ENCODE measurements around the gene HIPK2. TPM values are rescaled to one million over a fixed set of nuclear protein-coding genes. Genes with fewer than 3 reads are reported as not detected.

HIPK2 gene
- total and polyA plus RNA-seq, 2 experiments from 2014 or later: 7.3 to 16.9 TPM

DNA sequence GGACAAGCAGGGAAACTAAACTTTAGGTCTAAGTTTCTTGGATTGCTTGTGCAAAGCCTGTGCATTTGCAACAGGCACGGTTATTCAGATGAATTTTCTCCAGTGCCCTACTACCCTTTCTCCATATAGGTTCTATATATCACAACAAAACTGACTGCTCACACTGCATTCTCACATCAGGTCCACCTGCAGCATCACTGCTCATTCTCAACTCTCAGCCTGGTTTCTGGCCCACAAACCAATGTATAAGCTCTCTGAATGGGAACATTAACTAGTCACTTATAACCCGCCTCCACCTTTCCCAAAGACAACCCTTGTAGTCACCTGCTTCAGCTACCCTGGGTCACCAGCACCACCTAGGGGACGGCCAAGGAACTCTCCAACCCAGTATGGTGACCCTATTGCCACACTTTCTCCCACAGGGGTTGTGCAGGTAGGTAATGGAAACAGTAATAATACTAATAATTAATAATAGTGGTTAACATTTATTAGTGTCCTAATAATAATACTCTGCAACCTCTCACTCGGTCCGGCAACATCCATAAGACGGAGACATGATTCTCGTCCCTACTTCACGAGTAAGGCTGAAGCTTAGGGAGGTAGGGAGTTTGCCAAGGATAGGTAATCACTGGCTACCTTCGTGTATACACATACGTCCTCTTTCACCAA, 157.0 kb downstream of the HIPK2 start:
- Histone ChIP-seq H4K20me1 (replicated peaks; ENCODE audit: insufficient read depth) (no peaks in the 10 kb centered on the region), H3F3A (replicated peaks; ENCODE audit: low read depth) (no peaks in the 10 kb centered on the region), H3K27me3 (ENCODE audit: insufficient read depth) (no peaks in the 10 kb centered on the region), H3K4me2 (no peak overlapping the region), H2AFZ (no peak overlapping the region), H3K9me2 (ENCODE audit: insufficient read depth) (no peaks in the 10 kb centered on the region), H3K4me3 (no peak overlapping the region), H3K36me3 (ENCODE audit: insufficient read depth) (no peaks in the 10 kb centered on the region), H3K79me2 (replicated peaks; ENCODE audit: insufficient read depth) (no peaks in the 10 kb centered on the region), H3K4me1 (ENCODE audit: insufficient read depth) (no peaks in the 10 kb centered on the region), H3K27ac (ENCODE audit: low read depth) (no peak overlapping the region)
- peaks cover 5% of the 10 kb centered on the region for H3K36me3 Mint-ChIP-seq (ENCODE audit: low read depth)
- no peaks in the 10 kb centered on the region for H3K9me3 Mint-ChIP-seq
- peaks cover 2% of the 10 kb centered on the region; the same call in 1 of the 3 replicates for H3K4me1 Mint-ChIP-seq
- TF ChIP-seq, protein P1, sequence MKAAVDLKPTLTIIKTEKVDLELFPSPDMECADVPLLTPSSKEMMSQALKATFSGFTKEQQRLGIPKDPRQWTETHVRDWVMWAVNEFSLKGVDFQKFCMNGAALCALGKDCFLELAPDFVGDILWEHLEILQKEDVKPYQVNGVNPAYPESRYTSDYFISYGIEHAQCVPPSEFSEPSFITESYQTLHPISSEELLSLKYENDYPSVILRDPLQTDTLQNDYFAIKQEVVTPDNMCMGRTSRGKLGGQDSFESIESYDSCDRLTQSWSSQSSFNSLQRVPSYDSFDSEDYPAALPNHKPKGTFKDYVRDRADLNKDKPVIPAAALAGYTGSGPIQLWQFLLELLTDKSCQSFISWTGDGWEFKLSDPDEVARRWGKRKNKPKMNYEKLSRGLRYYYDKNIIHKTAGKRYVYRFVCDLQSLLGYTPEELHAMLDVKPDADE (IDR thresholded peaks at IDR 0.05): no peak
- TF ChIP-seq, protein P2, sequence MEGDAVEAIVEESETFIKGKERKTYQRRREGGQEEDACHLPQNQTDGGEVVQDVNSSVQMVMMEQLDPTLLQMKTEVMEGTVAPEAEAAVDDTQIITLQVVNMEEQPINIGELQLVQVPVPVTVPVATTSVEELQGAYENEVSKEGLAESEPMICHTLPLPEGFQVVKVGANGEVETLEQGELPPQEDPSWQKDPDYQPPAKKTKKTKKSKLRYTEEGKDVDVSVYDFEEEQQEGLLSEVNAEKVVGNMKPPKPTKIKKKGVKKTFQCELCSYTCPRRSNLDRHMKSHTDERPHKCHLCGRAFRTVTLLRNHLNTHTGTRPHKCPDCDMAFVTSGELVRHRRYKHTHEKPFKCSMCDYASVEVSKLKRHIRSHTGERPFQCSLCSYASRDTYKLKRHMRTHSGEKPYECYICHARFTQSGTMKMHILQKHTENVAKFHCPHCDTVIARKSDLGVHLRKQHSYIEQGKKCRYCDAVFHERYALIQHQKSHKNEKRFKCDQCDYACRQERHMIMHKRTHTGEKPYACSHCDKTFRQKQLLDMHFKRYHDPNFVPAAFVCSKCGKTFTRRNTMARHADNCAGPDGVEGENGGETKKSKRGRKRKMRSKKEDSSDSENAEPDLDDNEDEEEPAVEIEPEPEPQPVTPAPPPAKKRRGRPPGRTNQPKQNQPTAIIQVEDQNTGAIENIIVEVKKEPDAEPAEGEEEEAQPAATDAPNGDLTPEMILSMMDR (conservative IDR thresholded peaks at IDR 0.05; ENCODE audit: low read depth in 2 of 2): peak; percentile 82 to 93
- no peak for TF ChIP-seq EZH2phosphoT487 (IDR thresholded peaks at IDR 0.05; ENCODE audit: unreplicated experiment)
- no peak for TF ChIP-seq CREB1 (CRISPR knock-in tag; IDR thresholded peaks at IDR 0.05; ENCODE audit: low read depth)
- peak overlapping the region; percentile 61; the same call in 1 of the 2 replicates for H3K27ac Mint-ChIP-seq
- DNase-seq (ENCODE audit: low spot score) (peak; percentile 82), ATAC-seq (peak; percentile 96)
- no peak overlapping the region for H3K4me3 Mint-ChIP-seq
- peaks cover 5% of the 10 kb centered on the region for H3K27me3 Mint-ChIP-seq (ENCODE audit: insufficient read depth, low read depth, poor library complexity)

DNA sequence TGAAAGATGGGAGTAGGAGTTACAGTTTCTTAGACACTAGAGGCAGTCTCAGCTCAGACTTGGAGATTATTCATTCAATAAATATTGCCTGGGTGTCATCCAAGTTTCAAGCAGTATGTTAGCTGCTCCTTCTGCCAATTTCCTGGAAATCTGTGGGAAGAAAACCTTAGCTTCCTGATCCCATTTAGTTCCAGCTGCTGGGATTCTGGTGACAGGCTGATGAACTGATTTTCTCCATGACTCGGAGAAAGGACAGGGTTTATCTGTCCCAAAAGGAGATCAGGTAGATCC, 158.5 kb downstream of the HIPK2 start:
- Histone ChIP-seq H4K20me1 (replicated peaks; ENCODE audit: insufficient read depth) (no peaks in the 10 kb centered on the region), H3F3A (replicated peaks; ENCODE audit: low read depth) (no peaks in the 10 kb centered on the region), H3K4me2 (no peak overlapping the region), H2AFZ (no peak overlapping the region), H3K4me3 (no peak overlapping the region), H3K4me1 (ENCODE audit: insufficient read depth) (no peaks in the 10 kb centered on the region), H3K27ac (ENCODE audit: low read depth) (no peak overlapping the region), H3K9me2 (ENCODE audit: insufficient read depth) (no peaks in the 10 kb centered on the region), H3K79me2 (replicated peaks; ENCODE audit: insufficient read depth) (no peaks in the 10 kb centered on the region), H3K36me3 (ENCODE audit: insufficient read depth) (no peaks in the 10 kb centered on the region), H3K27me3 (ENCODE audit: insufficient read depth) (no peaks in the 10 kb centered on the region)
- DNase-seq (ENCODE audit: low spot score) (no peak), ATAC-seq (no peak)
- no peaks in the 10 kb centered on the region; the same call in 2 of the 3 replicates for H3K9me3 Mint-ChIP-seq
- no peak overlapping the region for H3K4me3 Mint-ChIP-seq
- no peak overlapping the region for H3K27ac Mint-ChIP-seq
- no peaks in the 10 kb centered on the region; the same call in 2 of the 3 replicates for H3K36me3 Mint-ChIP-seq (ENCODE audit: low read depth)
- no peaks in the 10 kb centered on the region for H3K27me3 Mint-ChIP-seq (ENCODE audit: insufficient read depth, low read depth, poor library complexity)
- H3K4me1 Mint-ChIP-seq: peaks cover 9% of the 10 kb centered on the region
- TF ChIP-seq CREB1 (CRISPR knock-in tag; IDR thresholded peaks at IDR 0.05; ENCODE audit: low read depth): no peak
- TF ChIP-seq, protein P2 (conservative IDR thresholded peaks at IDR 0.05; ENCODE audit: low read depth in 2 of 2): no peak
- TF ChIP-seq EZH2 (IDR thresholded peaks at IDR 0.05; ENCODE audit: low read depth, unreplicated experiment): no peak
- TF ChIP-seq STAT1 (IDR thresholded peaks at IDR 0.05; ENCODE audit: unreplicated experiment): no peak
- TF ChIP-seq, protein P3, sequence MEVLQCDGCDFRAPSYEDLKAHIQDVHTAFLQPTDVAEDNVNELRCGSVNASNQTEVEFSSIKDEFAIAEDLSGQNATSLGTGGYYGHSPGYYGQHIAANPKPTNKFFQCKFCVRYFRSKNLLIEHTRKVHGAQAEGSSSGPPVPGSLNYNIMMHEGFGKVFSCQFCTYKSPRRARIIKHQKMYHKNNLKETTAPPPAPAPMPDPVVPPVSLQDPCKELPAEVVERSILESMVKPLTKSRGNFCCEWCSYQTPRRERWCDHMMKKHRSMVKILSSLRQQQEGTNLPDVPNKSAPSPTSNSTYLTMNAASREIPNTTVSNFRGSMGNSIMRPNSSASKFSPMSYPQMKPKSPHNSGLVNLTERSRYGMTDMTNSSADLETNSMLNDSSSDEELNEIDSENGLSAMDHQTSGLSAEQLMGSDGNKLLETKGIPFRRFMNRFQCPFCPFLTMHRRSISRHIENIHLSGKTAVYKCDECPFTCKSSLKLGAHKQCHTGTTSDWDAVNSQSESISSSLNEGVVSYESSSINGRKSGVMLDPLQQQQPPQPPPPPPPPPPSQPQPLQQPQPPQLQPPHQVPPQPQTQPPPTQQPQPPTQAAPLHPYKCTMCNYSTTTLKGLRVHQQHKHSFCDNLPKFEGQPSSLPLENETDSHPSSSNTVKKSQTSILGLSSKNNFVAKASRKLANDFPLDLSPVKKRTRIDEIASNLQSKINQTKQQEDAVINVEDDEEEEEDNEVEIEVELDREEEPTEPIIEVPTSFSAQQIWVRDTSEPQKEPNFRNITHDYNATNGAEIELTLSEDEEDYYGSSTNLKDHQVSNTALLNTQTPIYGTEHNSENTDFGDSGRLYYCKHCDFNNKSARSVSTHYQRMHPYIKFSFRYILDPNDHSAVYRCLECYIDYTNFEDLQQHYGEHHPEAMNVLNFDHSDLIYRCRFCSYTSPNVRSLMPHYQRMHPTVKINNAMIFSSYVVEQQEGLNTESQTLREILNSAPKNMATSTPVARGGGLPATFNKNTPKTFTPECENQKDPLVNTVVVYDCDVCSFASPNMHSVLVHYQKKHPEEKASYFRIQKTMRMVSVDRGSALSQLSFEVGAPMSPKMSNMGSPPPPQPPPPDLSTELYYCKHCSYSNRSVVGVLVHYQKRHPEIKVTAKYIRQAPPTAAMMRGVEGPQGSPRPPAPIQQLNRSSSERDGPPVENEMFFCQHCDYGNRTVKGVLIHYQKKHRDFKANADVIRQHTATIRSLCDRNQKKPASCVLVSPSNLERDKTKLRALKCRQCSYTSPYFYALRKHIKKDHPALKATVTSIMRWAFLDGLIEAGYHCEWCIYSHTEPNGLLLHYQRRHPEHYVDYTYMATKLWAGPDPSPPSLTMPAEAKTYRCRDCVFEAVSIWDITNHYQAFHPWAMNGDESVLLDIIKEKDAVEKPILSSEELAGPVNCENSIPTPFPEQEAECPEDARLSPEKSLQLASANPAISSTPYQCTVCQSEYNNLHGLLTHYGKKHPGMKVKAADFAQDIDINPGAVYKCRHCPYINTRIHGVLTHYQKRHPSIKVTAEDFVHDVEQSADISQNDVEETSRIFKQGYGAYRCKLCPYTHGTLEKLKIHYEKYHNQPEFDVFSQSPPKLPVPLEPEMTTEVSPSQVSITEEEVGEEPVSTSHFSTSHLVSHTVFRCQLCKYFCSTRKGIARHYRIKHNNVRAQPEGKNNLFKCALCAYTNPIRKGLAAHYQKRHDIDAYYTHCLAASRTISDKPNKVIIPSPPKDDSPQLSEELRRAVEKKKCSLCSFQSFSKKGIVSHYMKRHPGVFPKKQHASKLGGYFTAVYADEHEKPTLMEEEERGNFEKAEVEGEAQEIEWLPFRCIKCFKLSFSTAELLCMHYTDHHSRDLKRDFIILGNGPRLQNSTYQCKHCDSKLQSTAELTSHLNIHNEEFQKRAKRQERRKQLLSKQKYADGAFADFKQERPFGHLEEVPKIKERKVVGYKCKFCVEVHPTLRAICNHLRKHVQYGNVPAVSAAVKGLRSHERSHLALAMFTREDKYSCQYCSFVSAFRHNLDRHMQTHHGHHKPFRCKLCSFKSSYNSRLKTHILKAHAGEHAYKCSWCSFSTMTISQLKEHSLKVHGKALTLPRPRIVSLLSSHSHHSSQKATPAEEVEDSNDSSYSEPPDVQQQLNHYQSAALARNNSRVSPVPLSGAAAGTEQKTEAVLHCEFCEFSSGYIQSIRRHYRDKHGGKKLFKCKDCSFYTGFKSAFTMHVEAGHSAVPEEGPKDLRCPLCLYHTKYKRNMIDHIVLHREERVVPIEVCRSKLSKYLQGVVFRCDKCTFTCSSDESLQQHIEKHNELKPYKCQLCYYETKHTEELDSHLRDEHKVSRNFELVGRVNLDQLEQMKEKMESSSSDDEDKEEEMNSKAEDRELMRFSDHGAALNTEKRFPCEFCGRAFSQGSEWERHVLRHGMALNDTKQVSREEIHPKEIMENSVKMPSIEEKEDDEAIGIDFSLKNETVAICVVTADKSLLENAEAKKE (CRISPR knock-in tag; IDR thresholded peaks at IDR 0.05): no peak
- no peak for TF ChIP-seq JUNB (IDR thresholded peaks at IDR 0.05; ENCODE audit: unreplicated experiment)

Measured in GM23338 (cell line).